ENCODE measurements around the gene RIMKLA. TPM values are rescaled to one million over a fixed set of nuclear protein-coding genes. Genes with fewer than 3 reads are reported as not detected.

RIMKLA gene
- total and polyA plus RNA-seq, 2 donors (not counting 1 experiment from before 2014, with no cell fraction given): 0.01 TPM; not detected in 1

DNA sequence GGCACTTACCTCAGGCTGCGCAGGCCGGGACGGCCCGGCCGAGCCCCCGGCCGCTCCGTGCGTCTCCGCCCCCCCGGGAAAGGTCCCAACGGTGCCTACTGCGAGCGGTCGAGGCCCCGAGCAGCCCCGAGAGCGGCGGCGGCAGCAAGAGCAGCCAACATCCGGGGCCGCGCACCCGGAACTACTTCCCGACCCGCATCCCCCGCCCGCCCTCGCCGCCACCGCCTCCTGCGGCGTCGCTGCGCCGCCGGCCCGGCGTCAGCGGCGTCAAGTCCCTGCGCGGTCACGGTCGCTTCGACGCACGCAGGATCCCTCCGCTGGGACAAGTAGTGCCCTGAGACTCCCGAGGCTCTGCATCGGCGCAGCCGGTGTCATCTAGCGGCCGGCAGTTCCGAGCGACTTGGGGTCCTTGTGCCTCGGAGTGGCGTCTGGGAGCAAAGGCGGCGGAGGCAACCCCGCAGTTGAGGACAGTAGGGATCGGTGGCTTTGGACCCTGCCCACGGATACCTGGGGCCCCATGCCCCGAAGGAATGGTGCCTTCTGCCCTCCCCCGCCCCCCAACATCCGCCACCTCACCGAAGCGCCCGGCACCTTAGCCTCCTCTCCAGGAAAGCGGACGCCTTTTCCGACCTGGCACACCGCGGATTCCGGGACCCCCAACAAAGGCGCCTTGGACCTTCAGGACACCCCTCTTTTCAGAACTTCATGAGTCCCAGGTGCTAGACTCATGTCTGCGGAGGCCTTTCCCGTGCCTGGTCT lies 45.4 kb upstream of the RIMKLA start, which contains the start of gene FOXJ3:
TSS of gene FOXJ3 (minus strand) at position 186 of the 759 bp plus-strand sequence. CDS start 24,142 bp downstream, outside the sequence.
- DNase-seq: peak; percentile 97
- Mint-ChIP-seq H3K27me3 (no peaks in the 10 kb centered on the region), H3K4me3 (peak within 1 kb of the TSS; percentile 95), H3K9me3 (ENCODE audit: insufficient read depth) (no peaks in the 10 kb centered on the region), H3K27ac (peak within 1 kb of the TSS; percentile 90), H3K4me1 (peaks cover 44% of the 10 kb centered on the region)
- peak within 1 kb of the TSS; percentile 96 for H2AFZ ChIP-seq (ENCODE audit: insufficient read depth, low read depth, low read length, poor library complexity, severe bottlenecking)
- ChIA-PET POLR2A (interaction anchor here (0.7 kb wide), 1 partner anchor 482 kb away, joined by 5 read pairs; no protein-coding TSS in a partner anchor), CTCF (interaction anchor here (1.7 kb wide), 1 partner anchor 9 kb away, joined by 7 read pairs; no protein-coding TSS in a partner anchor)
- H3K4me2 ChIP-seq (replicated peaks; ENCODE audit: low read depth, low read length, poor library complexity, severe bottlenecking): peak within 1 kb of the TSS; percentile 97
- intact Hi-C loops (cut with micrococcal nuclease): loop anchor here (1.0 to 5.0 kb wide), 6 partner anchors 121 to 432 kb away; partner anchors contain the start of genes C1orf50, CCDC30, P3H1 and PPCS
- peaks cover 65% of the 10 kb centered on the region for H3K79me2 ChIP-seq (ENCODE audit: control insufficient read depth, insufficient read depth, low read length)
- peak; percentile 90 for ATAC-seq (ENCODE audit: low read depth)
- TF ChIP-seq EZH2 (IDR thresholded peaks at IDR 0.05; ENCODE audit: borderline replicate concordance, insufficient read depth, low read depth, low read length, poor library complexity, severe bottlenecking): no peak
- TF ChIP-seq, protein P1, sequence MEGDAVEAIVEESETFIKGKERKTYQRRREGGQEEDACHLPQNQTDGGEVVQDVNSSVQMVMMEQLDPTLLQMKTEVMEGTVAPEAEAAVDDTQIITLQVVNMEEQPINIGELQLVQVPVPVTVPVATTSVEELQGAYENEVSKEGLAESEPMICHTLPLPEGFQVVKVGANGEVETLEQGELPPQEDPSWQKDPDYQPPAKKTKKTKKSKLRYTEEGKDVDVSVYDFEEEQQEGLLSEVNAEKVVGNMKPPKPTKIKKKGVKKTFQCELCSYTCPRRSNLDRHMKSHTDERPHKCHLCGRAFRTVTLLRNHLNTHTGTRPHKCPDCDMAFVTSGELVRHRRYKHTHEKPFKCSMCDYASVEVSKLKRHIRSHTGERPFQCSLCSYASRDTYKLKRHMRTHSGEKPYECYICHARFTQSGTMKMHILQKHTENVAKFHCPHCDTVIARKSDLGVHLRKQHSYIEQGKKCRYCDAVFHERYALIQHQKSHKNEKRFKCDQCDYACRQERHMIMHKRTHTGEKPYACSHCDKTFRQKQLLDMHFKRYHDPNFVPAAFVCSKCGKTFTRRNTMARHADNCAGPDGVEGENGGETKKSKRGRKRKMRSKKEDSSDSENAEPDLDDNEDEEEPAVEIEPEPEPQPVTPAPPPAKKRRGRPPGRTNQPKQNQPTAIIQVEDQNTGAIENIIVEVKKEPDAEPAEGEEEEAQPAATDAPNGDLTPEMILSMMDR (IDR thresholded peaks at IDR 0.05): no peak
- H3K4me3 ChIP-seq (ENCODE audit: control extremely low read depth in 1 of 5, extremely low read depth in 1 of 5, insufficient read depth in 1 of 5, low read depth in 2 of 5, low read length in 4 of 5): peak within 1 kb of the TSS; percentile 63 to 97 (median 89)
- H3K36me3 ChIP-seq (replicated peaks in 1 of 2; ENCODE audit: control extremely low read depth in 1 of 2, control insufficient read depth in 1 of 2, extremely low read depth in 1 of 2, insufficient read depth in 2 of 2, low read length in 1 of 2): no peaks in the 10 kb centered on the region
- peaks cover 31% of the 10 kb centered on the region for H4K20me1 ChIP-seq (ENCODE audit: control insufficient read depth, insufficient read depth, low read length, poor library complexity, severe bottlenecking)
- no peaks in the 10 kb centered on the region for H3K27me3 ChIP-seq (replicated peaks in 1 of 4; ENCODE audit: control extremely low read depth in 1 of 4, control insufficient read depth in 3 of 4, insufficient read depth in 4 of 4, low read length in 3 of 4)
- WGBS (ENCODE audit: insufficient coverage): under 1% methylated on average over 73 of the region's 79 CpGs
- H3K9me3 ChIP-seq (ENCODE audit: control extremely low read depth in 1 of 3, control insufficient read depth in 2 of 3, insufficient read depth in 1 of 3, low read length in 2 of 3): no peaks in the 10 kb centered on the region
- peak within 1 kb of the TSS; percentile 93 for H3K9ac ChIP-seq (ENCODE audit: low read length)
- peaks cover 20 to 24% of the 10 kb centered on the region in 2 donors for H3K4me1 ChIP-seq (ENCODE audit: control insufficient read depth in 2 of 2, insufficient read depth in 2 of 2, low read length in 2 of 2)
- peak within 1 kb of the TSS; percentile 75 to 91 for H3K27ac ChIP-seq (ENCODE audit: low read length in 2 of 2)
